GM21619 (cell line): ENCODE measurements around the gene RPL4.
A peak's percentile ranks its signal among the peaks of the same experiment; 100 is the strongest.
"Not testable (repeated sequence)": the region's sequence is repeated elsewhere in the genome, so short reads cannot be mapped to it uniquely, and the experiment has no call there.

ENCODE experiments used
- ATAC-seq: cut with Tn5 transposase; IDR thresholded peaks from one replicate; pipeline ENCODE4 v1.9.1; 2021; ENCODE audit not compliant: unreplicated experiment

RPL4 gene

DNA sequence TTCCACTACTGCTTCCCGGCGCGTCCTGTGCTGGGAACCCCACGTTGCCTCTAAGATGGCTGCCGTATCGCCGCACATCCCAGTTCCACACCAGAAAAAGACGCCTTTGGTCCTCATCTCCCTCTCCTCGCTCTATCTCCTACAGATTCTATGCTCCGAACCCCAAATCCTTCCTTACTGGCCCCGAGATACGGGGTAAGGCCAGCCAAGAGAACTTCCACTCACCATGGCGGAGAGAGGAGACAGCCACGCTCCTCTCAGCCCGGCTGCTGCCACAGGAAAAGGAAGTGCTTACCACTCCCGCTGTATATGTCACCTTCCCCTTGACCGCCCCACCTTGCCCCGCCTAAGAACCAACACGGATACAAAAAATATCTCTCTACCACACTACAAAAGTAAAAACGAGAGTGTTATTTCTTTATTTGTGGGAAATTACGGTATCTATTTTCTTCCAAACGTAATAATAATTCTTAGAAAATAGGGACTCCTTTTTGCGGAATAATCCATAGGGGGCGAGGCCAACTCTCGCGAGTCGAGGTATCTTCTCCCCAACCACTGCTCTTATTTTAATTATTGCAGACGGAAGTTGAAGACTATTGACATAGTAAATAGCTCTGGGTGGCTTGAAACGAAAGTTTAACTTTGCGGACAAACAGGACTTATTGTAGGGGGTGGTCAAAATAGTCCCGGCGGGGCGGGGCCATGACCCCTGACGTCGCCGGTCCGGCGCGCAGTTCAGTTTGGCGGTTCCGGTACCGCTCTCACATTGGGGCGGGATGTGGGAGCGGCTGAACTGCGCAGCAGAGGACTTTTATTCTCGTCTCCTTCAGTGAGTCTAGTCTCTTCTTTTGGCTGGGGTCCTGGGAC is at the start of gene RPL4, which contains the start of gene ZWILCH:
Gene RPL4, minus strand, starts transcription at position 293 of the 867 bp plus-strand sequence. Its CDS starts 65 bp downstream, at position 228.
Gene ZWILCH, plus strand, starts transcription at position 764 of the 867 bp plus-strand sequence. Its CDS starts 13 bp downstream, at position 777.
- peak; percentile 75 for ATAC-seq

DNA sequence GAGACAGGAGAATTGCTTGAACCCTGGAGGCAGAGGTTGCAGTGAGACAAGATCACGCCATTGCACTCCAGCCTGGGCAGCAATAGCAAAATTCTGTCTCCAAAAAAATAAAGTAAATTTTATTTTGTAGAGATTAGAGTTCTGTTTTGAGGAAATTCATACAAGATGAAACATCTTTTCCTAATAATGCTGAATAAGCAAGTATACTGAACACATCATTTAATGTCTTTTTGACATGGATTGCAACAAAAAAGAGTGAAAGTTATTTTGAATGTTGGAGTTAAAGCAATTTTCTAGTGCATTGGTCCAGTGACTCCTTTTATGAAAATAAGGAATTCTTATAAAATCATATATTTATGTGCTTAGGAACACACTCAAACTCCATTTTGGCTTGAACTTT is 40.6 kb upstream of the RPL4 start:
- ATAC-seq, result no peak

DNA sequence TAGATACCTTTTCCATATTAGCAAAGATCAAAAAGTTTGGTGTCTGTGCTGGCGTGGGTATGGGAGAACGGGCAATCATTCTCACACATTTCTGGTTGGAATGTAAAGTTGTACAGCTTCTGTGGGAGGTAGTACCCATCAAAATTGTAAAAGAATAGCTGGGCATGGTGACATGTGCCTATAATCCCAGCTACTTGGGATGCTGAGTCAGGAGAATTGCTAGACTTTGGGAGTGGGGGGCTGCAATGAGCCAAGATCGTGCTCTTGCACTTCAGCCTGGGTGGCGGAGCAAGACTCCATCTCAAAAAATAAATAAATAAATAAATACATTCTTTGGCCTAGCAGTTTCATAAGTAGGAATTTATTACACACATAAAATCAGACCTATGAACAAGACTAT is 38.2 kb upstream of the RPL4 start:
- ATAC-seq, result no peak

DNA sequence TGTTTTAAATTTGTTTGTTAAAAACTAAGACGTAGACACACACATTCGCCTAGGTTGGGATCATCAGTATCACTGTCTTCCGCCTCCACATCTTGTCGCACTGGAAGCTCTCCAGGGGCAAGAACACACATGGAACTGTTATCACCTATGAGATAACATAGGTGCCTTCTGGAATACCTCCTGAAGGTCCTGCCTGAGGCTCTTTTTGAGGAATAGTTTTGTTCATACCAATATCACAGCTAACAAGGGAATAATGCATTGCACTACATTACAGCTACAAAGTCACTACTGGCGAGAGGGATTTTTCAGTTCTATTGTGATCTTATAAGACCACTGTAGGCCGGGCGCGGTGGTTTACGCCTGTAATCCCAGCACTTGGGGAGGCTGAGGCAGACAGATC is 30.4 kb upstream of the RPL4 start:
- ATAC-seq, result no peak

DNA sequence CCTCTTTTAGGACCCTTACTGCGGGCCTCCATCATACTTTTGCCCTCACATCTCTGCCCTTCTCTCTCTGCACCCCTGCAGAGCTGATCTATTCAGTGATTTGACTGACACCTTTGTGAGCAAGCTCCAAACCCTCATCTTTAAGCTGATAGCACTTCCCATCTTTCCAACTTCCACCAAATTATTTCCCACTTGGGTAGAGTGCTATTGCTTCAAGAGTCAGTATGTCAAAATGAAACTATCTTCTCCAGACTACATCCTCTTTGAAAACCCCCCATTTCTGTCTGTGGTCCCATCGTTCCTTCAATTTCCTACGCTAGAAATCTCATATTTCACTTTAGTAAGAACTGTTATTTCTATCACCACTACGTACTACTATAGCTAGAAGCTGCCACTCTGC is 20.2 kb upstream of the RPL4 start:
- no peak for ATAC-seq

DNA sequence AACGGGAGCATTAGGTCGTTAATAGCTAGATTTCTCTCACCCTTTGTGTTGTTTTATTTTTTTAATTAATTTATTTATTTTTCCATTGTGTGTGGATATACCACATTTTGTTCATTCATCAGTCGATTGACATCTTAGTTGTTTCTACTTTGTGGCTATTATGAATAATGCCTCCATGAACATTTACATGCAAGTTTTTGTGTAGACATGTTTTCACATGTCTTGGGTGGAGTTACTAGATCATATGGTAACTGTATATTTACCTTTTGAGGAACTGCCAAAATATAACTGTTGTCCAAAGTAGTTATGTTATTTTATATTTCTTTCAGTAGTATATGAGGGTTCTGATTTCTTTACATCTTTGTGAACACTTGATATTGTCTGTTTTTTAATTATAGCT is 19.3 kb upstream of the RPL4 start:
- no peak for ATAC-seq

DNA sequence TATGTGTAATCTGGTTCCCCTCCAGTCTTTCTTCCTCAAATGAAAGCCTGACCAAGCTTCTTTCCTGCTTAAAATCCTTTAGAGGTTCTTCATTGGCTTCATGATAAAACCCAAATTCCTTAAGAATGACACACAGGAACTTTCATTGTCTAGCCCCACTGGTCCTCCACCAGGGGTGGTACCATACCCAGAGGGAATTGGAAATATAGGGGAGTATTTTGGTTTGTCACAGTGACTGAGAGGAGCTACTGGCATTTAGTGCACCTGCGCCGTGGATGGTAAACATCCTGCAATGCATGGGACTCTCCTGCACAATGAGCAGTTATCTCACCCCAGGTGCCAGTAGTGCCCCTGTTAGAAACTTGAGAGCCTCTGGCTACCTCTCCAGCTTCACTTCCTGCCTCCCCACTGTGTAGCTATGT is 11.3 kb upstream of the RPL4 start:
- no peak for ATAC-seq

DNA sequence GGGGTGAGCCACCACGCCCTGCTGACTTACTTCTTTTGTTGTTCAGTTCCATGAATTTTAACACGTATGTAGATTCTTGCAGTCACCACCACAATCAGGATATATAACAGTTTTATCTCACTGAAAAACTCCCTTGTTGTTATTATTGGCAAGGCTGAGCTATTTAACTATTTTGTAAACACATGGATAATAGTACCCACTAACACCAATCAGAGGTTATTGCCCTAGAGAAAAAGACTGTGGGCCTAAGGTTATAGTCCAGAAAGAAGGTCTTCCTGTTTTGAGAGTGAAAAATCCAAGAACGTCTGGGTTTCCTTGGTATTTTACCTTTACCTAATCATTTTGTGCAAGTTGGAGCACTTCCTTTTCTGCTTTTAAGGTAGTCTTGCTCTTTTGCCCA is 9.9 kb upstream of the RPL4 start:
- no peak for ATAC-seq

DNA sequence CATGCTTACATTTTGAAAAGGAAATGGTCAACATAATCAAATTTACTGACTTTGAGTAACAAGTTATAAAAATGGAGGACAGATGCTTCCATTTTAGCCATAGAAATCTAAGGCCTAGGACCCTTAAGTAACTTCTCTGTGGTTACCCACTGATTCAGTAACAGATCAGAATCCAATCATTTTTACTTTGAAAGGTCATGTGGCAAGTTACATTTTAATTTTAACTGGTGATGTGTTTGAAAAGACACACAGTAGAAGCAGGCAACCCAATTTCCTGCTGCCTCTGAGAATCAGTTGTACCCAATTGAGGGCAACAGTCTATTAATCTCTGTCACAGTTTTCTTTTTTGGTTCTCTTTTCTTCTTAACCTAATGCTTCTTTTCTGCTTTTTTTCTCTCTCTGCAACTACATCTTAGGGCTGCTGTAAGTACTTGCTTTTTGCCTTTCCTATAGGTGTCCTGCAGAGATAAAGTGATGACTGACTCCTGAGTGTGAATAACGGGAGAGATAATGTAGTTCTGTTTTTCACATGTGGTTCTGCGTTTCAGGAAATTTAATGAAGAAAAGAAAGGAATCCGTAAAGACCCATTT is 3.7 kb upstream of the RPL4 start:
- no peak for ATAC-seq

DNA sequence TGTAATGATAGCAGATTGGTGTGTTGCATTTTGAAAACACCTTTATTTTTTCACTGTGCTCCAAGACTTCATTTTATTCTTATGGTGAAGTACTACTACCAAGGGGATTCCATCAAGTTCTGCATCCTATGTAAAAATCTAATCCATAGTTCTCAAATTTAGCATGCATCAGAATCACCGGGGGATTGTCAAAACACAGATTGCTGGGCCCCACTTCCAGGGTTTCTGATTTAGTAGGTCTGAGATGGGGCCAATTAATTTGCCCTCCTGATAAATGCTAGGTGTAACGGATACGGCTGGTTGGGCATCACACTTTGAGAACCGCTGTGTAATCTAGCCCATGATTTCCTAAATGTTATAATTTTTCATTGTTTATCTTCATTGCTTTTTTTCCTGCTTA is 1.2 kb upstream of the RPL4 start:
- no peak for ATAC-seq

DNA sequence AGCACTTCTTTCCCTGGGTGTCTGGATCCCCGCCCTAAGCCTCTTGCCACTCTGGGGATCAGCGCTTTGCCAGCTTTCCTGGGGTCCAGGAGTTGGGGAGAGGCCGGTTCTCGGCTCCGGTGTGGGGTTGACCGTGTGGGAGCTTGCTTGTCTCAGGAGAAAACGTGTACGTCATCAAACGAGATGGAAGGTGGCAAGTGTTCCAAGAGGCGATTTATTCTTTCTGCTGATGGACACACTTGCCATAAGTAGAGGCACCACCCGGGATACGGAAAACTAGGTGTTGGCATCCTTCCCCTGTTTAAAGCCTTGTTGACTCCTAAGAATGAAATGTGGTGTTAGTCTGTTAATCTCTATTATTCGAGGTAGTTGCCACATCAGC is 766 bp upstream of the RPL4 start:
- no peak for ATAC-seq

DNA sequence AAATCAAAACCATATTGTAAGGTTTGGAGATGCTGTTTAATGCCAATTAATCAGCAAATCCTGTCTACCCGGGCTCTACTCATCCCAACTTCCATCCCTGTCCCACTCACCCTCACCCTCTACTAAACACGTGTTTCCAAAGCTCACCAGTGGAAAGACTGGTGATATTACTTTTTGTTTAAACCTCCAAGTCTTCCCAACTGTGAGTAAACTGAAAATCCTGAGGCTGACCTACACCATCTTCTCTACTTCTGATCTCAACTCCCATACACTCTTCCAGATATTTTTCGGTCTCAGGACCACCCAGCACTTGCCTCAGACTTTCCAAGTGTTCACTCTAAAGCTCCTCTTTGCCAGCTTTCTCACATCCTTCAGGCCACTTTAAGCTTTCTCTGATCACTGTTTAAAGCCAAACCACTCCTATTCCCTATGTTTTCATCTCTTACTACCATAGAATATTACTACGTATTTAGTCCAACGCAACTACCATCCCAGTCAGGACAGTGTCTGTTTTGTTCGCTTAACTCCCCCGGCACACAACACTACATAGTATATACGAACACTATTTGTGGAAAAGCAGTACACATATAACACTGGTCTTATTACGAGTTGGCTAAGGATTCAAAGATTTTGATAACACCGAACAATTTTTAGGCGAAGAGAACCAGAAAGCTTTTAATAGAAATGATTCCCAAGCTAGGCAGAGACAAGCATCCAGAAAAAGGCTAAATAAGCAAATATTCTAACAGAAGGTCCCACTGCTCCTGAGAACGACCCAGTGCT is 684 bp downstream of the RPL4 start:
- no peak for ATAC-seq

DNA sequence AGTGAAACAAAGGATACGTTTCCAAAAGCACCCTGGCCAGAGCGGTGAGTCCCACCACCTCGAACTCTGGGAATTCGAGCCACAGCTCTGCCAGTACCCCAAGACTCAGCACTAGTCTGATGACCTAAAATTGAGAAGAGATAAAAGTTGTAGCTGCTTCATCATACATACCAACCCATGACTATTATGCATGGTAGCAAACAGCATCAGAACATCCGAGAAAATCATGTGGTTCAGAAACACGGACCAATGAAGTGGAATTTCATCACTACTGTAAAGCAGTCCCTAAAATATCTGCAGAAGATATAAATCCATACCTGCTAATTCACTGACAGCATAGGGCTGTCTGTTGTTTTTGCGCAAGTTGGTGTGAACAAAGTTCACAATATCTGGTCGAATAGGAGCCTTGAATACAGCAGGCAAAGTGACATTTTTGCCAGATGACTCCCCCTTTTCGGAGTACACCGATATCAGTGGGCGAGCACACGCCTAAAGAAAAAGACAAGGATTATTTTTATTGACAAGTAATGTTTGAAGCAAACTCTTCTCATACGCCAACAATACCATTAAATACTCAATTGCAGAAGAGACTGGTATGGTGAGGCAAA is 1.5 kb downstream of the RPL4 start:
- ATAC-seq, result not testable (repeated sequence)

DNA sequence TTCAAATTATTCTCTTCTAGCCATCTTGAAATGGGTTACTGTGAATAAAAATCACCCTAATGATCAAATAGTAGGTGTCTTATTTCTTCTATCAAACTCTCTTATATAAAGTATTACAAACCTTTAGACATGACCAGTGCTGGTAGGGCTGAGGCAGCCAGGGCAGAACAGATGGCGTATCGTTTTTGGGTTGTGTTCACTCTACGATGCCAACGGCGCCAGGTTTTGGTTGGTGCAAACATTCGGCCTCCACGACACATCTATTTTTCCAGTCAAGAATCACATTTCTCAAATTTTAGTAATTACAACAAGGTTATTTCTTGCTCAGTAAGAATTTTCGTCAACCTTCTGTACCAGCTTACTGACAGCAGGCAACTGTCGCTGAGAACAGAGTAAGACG is 2.2 kb downstream of the RPL4 start:
- ATAC-seq, result no peak

DNA sequence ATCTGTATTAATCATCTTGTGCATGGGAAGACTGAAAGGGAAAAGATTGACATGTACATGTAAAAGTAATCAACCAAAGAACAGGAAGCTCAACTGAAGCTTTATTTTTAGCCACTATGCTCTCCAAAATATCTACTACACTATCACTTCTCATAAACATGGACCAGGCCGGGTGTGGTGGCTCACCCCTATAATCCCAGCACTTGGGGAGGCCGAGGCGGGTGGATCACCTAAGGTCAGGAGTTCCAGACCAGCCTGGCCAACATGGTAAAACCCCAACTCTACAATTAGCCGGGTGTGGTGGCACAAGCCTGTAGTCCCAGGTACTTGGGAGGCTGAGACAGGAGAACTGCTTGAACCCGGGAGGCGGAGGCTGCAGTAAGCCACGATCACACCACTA is 4.3 kb downstream of the RPL4 start:
- ATAC-seq, result not testable (repeated sequence)

DNA sequence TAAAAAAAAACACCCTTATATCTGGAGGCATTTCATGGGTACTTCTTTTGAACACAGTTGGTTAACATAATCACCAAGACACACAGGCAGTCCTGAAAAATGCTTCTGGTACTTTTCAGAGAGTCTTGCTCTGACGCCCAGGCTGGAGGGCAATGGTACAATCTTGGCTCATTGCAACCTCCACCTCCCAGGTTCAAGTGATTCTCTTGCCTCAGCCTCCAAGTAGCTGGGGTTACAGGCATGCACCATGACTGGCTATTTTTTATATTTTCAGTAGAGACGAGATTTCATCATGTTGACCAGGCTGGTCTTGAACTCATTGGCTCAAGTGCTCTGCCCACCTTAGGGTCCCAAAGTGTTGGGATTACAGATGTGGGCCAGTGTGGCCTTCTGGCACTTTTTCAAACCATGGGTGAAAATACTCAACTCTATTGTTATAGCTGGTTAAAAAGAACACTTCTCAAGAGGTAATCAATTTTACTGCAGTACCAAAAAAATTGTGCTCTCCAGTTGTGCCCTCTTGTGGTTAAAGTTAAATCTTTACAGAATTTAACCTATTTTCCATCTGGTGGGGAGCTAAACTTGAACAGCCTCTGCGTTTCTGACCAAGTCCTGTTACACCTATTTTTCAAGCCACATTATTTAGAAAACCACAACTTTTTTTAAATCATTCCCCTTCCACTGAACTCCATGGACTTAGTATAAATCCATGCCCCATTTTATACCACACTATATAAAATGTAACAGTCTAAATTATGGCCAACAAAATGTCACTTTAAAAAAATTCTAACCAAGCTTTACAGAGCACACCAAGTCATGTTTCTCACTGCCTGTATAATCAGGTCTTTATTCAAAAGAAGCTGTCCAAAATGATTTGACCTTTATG is 5.9 kb downstream of the RPL4 start:
- ATAC-seq, result no peak

DNA sequence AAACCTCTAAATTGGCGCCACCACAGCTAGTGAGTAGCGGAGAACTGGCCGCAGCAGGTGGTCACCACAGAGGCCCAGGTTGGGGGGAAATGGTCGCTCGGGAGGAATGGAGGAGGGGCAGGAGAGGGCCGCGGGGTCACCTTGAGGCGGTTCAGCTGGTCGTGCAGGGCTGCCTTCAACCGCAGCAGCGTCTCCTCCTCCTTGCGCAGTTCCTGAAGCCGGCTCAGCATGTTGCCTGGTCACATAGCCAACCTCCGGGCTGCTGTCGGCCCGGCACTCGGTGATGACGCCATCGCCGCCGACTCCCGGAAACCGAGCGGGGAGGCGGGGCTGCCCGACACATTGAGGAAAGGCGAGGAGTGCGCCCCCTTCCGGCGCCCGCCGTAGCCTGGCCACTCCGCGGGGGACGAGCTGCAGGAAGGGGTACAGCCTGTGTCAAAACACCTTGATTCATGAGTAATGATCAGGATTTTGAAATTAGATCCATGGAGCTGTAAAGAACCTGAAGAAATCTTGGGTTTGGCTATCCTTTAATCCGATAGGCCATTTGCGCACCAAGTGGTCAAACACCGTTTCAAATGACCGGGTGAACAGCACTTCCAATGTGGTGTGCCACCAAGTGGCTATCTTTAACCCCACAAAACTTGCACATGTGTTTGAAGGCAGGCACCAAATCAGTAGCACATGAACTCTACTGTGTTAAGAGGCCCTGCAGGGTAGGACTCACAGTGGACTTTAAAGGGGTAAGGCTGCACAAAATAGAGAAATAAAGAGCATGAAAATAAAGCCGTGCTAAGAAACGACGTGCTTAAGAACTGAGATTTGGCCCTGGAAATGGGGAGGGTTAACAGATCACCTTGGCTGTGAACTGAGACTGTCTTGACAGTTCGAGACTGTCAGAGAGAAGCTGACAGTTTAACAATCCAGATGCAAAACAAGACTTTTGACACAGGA is 6.9 kb downstream of the RPL4 start, which contains the start of gene SNAPC5:
Gene SNAPC5, minus strand, starts transcription at position 261 of the 954 bp plus-strand sequence. Its CDS starts 31 bp downstream, at position 230.
- peak; percentile 77 for ATAC-seq

DNA sequence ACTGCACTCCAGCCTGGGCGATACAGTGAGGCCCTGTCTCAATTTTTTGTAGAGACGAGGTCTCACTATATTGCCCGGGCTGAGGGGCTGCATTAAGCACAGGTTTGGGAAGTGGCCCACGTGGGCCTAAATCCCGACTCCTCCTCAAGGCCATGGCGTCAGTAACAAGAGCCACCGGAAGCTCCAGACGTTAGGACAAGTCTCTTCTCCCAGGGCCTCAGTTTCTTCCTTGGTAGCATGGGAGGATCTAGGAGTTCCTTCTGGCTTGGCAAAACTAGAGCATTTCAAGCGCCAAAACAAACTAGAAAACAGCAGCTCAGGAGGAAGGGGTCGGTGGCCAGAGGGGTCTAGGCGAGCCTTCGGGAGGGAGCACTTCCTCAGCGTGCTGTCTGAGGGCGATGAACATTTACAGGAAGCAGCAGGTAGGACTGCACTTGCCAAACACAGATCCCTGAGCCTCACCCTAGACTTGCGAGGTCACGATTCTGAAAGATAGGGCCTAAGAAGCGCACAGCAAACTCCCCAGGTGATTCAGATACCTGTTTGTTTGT is 7.6 kb downstream of the RPL4 start:
- ATAC-seq, result peak; percentile 9

DNA sequence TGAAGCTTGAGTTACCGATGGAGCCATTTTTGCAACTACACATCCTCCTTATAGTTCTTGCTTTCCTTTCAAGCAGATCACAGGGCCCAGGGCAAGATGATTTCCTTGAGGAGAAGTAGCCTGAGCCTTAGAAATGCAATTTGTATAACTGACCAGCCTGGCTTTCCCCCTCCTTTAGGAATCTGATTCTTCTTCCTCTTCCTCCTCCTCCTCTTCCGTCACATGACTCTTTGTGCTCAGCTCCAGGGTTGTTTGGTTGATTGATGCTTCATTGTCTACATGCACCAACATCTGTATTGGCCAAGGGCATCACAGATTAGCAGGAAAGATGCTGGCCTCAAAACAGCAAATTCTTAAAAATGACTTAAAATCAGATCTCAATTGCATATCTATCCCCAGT is 10.4 kb downstream of the RPL4 start:
- ATAC-seq, result no peak
